H1 (cell line): ENCODE results near the gene TFDP3.

Source experiments
- POLR2A ChIP-seq, 2 experiments: IDR thresholded peaks; 1 replicate in 1 of 2; 2 replicates in 1 of 2; pipeline ENCODE4 v1.6.1; 2011; ENCODE audit warnings: low read depth in 2 of 2, low read length in 2 of 2, mild to moderate bottlenecking in 2 of 2; ENCODE audit errors: control extremely low read depth in 1 of 2
- RFX5 ChIP-seq: IDR thresholded peaks from 2 replicates; pipeline ENCODE4 v1.6.1; 2011; ENCODE audit warnings: low read depth, low read length, improper control_type of control experiment, borderline replicate concordance
- TAF7 ChIP-seq: optimal IDR thresholded peaks from 2 replicates; pipeline ENCODE3; 2011; ENCODE audit warnings: low read depth, mild to moderate bottlenecking, inconsistent platforms, low read length, moderate library complexity, borderline replicate concordance
- TEAD4 ChIP-seq: IDR thresholded peaks from 2 replicates; pipeline ENCODE4 v1.6.1; 2012; ENCODE audit warnings: low read depth, low read length, inconsistent platforms, mixed read lengths
- YY1 ChIP-seq: IDR thresholded peaks from 2 replicates; pipeline ENCODE4 v1.6.1; 2011; ENCODE audit warnings: low read depth, mild to moderate bottlenecking, low read length
- TF ChIP-seq, protein P1 (sequence below), 3 experiments: IDR thresholded peaks; 1 replicate in 2 of 3; 2 replicates in 1 of 3; pipeline versions ENCODE4 v1.5.1 to v1.6.1; 2011; ENCODE audit warnings: low read length in 3 of 3, mild to moderate bottlenecking in 3 of 3, inconsistent platforms in 2 of 3, low read depth in 1 of 3, moderate library complexity in 1 of 3; ENCODE audit not compliant: insufficient read depth in 1 of 3; ENCODE audit errors: control extremely low read depth in 1 of 3
- TF ChIP-seq, protein P2 (sequence below): IDR thresholded peaks from 2 replicates; pipeline ENCODE4 v1.6.1; 2012; ENCODE audit warnings: inconsistent platforms
- TF ChIP-seq, protein P3 (sequence below): IDR thresholded peaks from 2 replicates; pipeline ENCODE4 v1.6.1; 2012; ENCODE audit warnings: inconsistent platforms
- TF ChIP-seq, protein P4 (sequence below): IDR thresholded peaks from 2 replicates; pipeline ENCODE4 v1.6.1; 2011; ENCODE audit warnings: low read depth, mild to moderate bottlenecking, low read length; ENCODE audit not compliant: insufficient read depth

DNA sequence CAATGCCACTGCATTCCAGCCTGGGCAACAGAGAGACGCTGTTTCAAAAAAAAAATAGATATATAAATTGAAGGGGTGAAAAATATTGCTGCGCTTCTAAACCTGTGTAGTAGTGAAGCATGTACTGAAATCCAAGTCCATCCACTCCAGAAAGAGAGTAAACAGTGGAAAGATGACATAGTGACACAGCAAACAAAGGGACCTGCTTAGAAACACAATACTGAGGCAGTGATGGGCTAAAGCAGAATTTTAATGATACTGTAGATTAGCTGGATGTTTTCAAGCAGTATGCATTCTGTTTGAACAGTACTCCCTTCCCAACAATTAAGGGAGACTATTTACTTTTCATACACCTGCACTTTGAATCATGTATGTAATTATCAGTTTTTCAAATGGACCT, 42.5 kb downstream of the TFDP3 start:
- TF ChIP-seq, protein P1, sequence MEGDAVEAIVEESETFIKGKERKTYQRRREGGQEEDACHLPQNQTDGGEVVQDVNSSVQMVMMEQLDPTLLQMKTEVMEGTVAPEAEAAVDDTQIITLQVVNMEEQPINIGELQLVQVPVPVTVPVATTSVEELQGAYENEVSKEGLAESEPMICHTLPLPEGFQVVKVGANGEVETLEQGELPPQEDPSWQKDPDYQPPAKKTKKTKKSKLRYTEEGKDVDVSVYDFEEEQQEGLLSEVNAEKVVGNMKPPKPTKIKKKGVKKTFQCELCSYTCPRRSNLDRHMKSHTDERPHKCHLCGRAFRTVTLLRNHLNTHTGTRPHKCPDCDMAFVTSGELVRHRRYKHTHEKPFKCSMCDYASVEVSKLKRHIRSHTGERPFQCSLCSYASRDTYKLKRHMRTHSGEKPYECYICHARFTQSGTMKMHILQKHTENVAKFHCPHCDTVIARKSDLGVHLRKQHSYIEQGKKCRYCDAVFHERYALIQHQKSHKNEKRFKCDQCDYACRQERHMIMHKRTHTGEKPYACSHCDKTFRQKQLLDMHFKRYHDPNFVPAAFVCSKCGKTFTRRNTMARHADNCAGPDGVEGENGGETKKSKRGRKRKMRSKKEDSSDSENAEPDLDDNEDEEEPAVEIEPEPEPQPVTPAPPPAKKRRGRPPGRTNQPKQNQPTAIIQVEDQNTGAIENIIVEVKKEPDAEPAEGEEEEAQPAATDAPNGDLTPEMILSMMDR (IDR thresholded peaks at IDR 0.05; ENCODE audit: control extremely low read depth in 1 of 3, insufficient read depth in 1 of 3, low read depth in 1 of 3, low read length in 3 of 3): no peak
- no peak for TF ChIP-seq POLR2A (IDR thresholded peaks at IDR 0.05; ENCODE audit: control extremely low read depth in 1 of 2, low read depth in 2 of 2, low read length in 2 of 2)
- no peak for TF ChIP-seq TAF7
- TF ChIP-seq RFX5: no peak
- no peak for TF ChIP-seq TEAD4
- TF ChIP-seq YY1: no peak
- TF ChIP-seq, protein P2, sequence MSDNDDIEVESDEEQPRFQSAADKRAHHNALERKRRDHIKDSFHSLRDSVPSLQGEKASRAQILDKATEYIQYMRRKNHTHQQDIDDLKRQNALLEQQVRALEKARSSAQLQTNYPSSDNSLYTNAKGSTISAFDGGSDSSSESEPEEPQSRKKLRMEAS: no peak
- TF ChIP-seq, protein P3, sequence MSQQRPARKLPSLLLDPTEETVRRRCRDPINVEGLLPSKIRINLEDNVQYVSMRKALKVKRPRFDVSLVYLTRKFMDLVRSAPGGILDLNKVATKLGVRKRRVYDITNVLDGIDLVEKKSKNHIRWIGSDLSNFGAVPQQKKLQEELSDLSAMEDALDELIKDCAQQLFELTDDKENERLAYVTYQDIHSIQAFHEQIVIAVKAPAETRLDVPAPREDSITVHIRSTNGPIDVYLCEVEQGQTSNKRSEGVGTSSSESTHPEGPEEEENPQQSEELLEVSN: no peak
- TF ChIP-seq, protein P4, sequence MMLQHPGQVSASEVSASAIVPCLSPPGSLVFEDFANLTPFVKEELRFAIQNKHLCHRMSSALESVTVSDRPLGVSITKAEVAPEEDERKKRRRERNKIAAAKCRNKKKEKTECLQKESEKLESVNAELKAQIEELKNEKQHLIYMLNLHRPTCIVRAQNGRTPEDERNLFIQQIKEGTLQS: no peak
